Measurements from ENCODE around the gene GALNT16.

GALNT16 gene

GRCh38 chr14:69262516-69262915 is 2.6 kb downstream of the GALNT16 start:
- no peak for TF ChIP-seq CTCF (IDR thresholded peaks at IDR 0.05; ENCODE audit: control extremely low read depth, extremely low read depth, low read depth, missing control alignments)
- CTCF ChIA-PET = interaction anchor here (1.2 to 6.7 kb wide), 9 partner anchors 12 to 311 kb away, joined by 3 to 52 read pairs (median 5); no protein-coding TSS in a partner anchor
- DNase-seq (ENCODE audit: extremely low spot score) = no peak
- POLR2A ChIA-PET = no interaction called here

GRCh38 chr14:69263364-69263763 is 3.4 kb downstream of the GALNT16 start:
- ChIA-PET CTCF (interaction anchor here (1.3 to 6.7 kb wide), 5 partner anchors 40 to 310 kb away, joined by 3 to 52 read pairs (median 5); no protein-coding TSS in a partner anchor), POLR2A (no interaction called here)
- no peak for TF ChIP-seq CTCF (IDR thresholded peaks at IDR 0.05; ENCODE audit: control extremely low read depth, extremely low read depth, low read depth, missing control alignments)
- DNase-seq (ENCODE audit: extremely low spot score) = no peak

- ChIA-PET CTCF (interaction anchor here (1.3 to 6.7 kb wide), 4 partner anchors 40 to 196 kb away, joined by 4 to 52 read pairs (median 6); no protein-coding TSS in a partner anchor), POLR2A (no interaction called here)
- no peak for DNase-seq (ENCODE audit: extremely low spot score)
- no peak for TF ChIP-seq CTCF (IDR thresholded peaks at IDR 0.05; ENCODE audit: control extremely low read depth, extremely low read depth, low read depth, missing control alignments)
Observed at GRCh38 chr14:69263771-69264170, 3.8 kb downstream of the GALNT16 start.

- no peak for TF ChIP-seq CTCF (IDR thresholded peaks at IDR 0.05; ENCODE audit: control extremely low read depth, extremely low read depth, low read depth, missing control alignments)
- no peak for DNase-seq (ENCODE audit: extremely low spot score)
- ChIA-PET CTCF (no interaction called here), POLR2A (no interaction called here)
Observed at GRCh38 chr14:69266572-69267345, 6.8 kb downstream of the GALNT16 start.

GRCh38 chr14:69267492-69267891 is 7.5 kb downstream of the GALNT16 start:
- DNase-seq (ENCODE audit: extremely low spot score) = no peak
- POLR2A ChIA-PET = no interaction called here
- CTCF ChIA-PET = interaction anchor here (1.4 kb wide), 1 partner anchor 193 kb away, joined by 5 read pairs; no protein-coding TSS in a partner anchor
- TF ChIP-seq CTCF (IDR thresholded peaks at IDR 0.05; ENCODE audit: control extremely low read depth, extremely low read depth, low read depth, missing control alignments) = no peak

- no peak for DNase-seq (ENCODE audit: extremely low spot score)
- ChIA-PET POLR2A (no interaction called here), CTCF (interaction anchor here (0.7 to 1.4 kb wide), 2 partner anchors 17 to 192 kb away, joined by 3 to 5 read pairs; no protein-coding TSS in a partner anchor)
- no peak for TF ChIP-seq CTCF (IDR thresholded peaks at IDR 0.05; ENCODE audit: control extremely low read depth, extremely low read depth, low read depth, missing control alignments)
Observed at GRCh38 chr14:69268223-69268622, 8.3 kb downstream of the GALNT16 start.
